Left ventricle myocardium inferior (tissue), 1 donor: ENCODE results near the gene CDH4. TPM values are rescaled to one million over a fixed set of nuclear protein-coding genes. Genes with fewer than 3 reads are reported as not detected.
"Not testable (repeated sequence)": the region's sequence is repeated elsewhere in the genome, so short reads cannot be mapped to it uniquely, and the experiment has no call there.

Experiments
- DNase-seq: peaks from one replicate; pipeline ENCODE4 v3.0.0-alpha.2; 2020
- H3K27ac ChIP-seq: fragments of 200-600 bp; replicated peaks from 2 replicates; pipeline ENCODE4 v1.8.0; 2021
- H3K27me3 ChIP-seq: fragments of 200-600 bp; 2 replicates; pipeline ENCODE4 v1.8.0; 2021; ENCODE audit warnings: low read depth
- H3K36me3 ChIP-seq: fragments of 200-600 bp; 2 replicates; pipeline ENCODE4 v1.8.0; 2021
- H3K4me1 ChIP-seq: fragments of 200-600 bp; 2 replicates; pipeline ENCODE4 v1.8.0; 2021
- H3K4me3 ChIP-seq: fragments of 200-600 bp; 2 replicates; pipeline ENCODE4 v1.8.0; 2021; ENCODE audit warnings: mild to moderate bottlenecking, moderate library complexity
- H3K9me3 ChIP-seq: fragments of 200-600 bp; replicated peaks from 2 replicates; pipeline ENCODE4 v1.8.0; 2021
- CTCF ChIP-seq: fragments of 200-600 bp; IDR thresholded peaks from 2 replicates; pipeline ENCODE4 v1.8.0; 2021; ENCODE audit warnings: antibody characterized with exemption, mild to moderate bottlenecking, borderline replicate concordance
- intact Hi-C: fragments of 100-400 bp; cut with micrococcal nuclease; formaldehyde crosslinking; loops from one replicate; pipeline ENCODE4 v1.11.0; 2022
- total RNA-seq: library from RNA; stranded (reverse); fragmentation: NEBNext Ultra II Directional; extraction: Animal tissue kit (Norgen Biotek cat#: 25700); gene quantifications from one replicate; pipeline ENCODE4 v1.2.1, GENCODE V29; 2021
- donor health status: DM: no; HTN: yes; CAD: no; lungs with severe emphysema.

CDH4 gene
- total RNA-seq, 1 donor from 2014 or later = 0.05 TPM

- no peak for TF ChIP-seq CTCF
- no peak overlapping the region for H3K27ac ChIP-seq
- H3K9me3 ChIP-seq = no peaks in the 10 kb centered on the region
- H3K27me3 ChIP-seq = peaks cover 22% of the 10 kb centered on the region
- no peak overlapping the region for H3K4me3 ChIP-seq
- intact Hi-C loops = no loop called here
- peaks cover 32% of the 10 kb centered on the region for H3K36me3 ChIP-seq
- H3K4me1 ChIP-seq = peaks cover 6% of the 10 kb centered on the region
- no peak for DNase-seq
Measured at GRCh38 chr20:61969806-61970205, 717.7 kb downstream of the CDH4 start.

- H3K27me3 ChIP-seq = peaks cover 17% of the 10 kb centered on the region
- no peak for TF ChIP-seq CTCF
- intact Hi-C loops = no loop called here
- H3K36me3 ChIP-seq = peaks cover 37% of the 10 kb centered on the region
- no peak for DNase-seq
- H3K4me1 ChIP-seq = peaks cover 6% of the 10 kb centered on the region
- no peak overlapping the region for H3K27ac ChIP-seq
- no peak overlapping the region for H3K4me3 ChIP-seq
- no peaks in the 10 kb centered on the region for H3K9me3 ChIP-seq
Measured at GRCh38 chr20:61970357-61970756, 718.3 kb downstream of the CDH4 start.

- DNase-seq, H3K27me3 ChIP-seq, H3K4me1 ChIP-seq, intact Hi-C loops, H3K27ac ChIP-seq, H3K9me3 ChIP-seq, H3K4me3 ChIP-seq: not testable (repeated sequence)
- H3K36me3 ChIP-seq = peaks cover 48% of the 10 kb centered on the region
Measured at GRCh38 chr20:61971595-61971994, 719.5 kb downstream of the CDH4 start.

- Histone ChIP-seq H3K27me3 (no peaks in the 10 kb centered on the region), H3K36me3 (peaks cover 51% of the 10 kb centered on the region), H3K4me3 (no peak overlapping the region), H3K4me1 (peaks cover 6% of the 10 kb centered on the region), H3K9me3 (no peaks in the 10 kb centered on the region), H3K27ac (no peak overlapping the region)
- no peak for TF ChIP-seq CTCF
- DNase-seq = no peak
- intact Hi-C loops = no loop called here
Measured at GRCh38 chr20:61972636-61973508, 720.8 kb downstream of the CDH4 start.

- H3K27me3 ChIP-seq = no peaks in the 10 kb centered on the region
Measured at GRCh38 chr20:61973515-61974356, 721.7 kb downstream of the CDH4 start.

More at GRCh38 chr20:61973515-61974356, 721.7 kb downstream of the CDH4 start:
- H3K4me3 ChIP-seq = no peak overlapping the region
- no peaks in the 10 kb centered on the region for H3K9me3 ChIP-seq
- no peak overlapping the region for H3K27ac ChIP-seq
- intact Hi-C loops = no loop called here
- H3K4me1 ChIP-seq = peaks cover 6% of the 10 kb centered on the region
- TF ChIP-seq CTCF = no peak
- DNase-seq = no peak
- H3K36me3 ChIP-seq = peaks cover 51% of the 10 kb centered on the region
